ENCODE results near the gene DPP10.

Gene DPP10

DNA sequence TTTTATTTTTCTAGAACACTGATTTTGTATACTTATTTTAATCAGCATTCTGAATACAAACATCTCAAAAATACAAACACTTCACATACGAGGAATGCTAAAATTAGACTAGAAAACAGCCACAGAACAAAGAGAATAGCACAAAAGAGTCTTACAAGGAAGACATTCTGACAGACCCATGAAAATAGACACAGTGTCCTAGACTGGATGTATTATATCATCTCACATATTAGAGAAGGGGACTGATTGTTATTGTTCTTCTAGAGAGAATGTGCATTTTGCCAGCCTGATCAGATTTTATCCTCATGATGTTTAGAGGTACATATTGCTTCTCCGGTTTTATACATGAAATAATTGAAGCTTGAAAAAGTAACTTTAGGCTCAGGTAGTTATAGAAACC is 357.9 kb downstream of the DPP10 start:
- no peak for DNase-seq (ENCODE audit: low spot score)

DNA sequence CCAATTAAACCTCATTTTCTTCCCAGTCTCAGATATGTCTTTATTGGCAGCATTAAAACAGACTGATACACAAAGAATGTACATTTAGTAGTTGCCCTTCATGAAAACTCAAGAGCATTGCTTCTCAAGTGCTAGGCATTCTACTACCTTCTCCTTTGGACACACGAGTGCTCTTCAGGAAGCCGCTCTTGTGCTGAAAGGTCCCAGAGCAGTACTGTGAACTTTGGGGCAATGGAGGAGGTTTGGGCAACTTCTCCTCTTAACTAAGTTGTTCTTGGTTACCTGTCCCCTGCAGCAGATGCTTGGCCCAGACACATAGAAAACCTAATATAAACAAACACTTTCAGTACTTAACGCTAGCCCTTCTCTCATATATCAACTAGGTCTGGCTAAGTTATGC is 362.8 kb downstream of the DPP10 start:
- DNase-seq (ENCODE audit: low spot score): no peak

GRCh38 chr2:114810092-114810491 is 367.7 kb downstream of the DPP10 start:
- DNase-seq (ENCODE audit: low spot score): no peak

- DNase-seq (ENCODE audit: low spot score): no peak
These were observed 369.8 kb downstream of the DPP10 start for GRCh38 chr2:114812261-114812660.

- DNase-seq (ENCODE audit: low spot score): no peak
These were observed 371.9 kb downstream of the DPP10 start for GRCh38 chr2:114814355-114814754.

DNA sequence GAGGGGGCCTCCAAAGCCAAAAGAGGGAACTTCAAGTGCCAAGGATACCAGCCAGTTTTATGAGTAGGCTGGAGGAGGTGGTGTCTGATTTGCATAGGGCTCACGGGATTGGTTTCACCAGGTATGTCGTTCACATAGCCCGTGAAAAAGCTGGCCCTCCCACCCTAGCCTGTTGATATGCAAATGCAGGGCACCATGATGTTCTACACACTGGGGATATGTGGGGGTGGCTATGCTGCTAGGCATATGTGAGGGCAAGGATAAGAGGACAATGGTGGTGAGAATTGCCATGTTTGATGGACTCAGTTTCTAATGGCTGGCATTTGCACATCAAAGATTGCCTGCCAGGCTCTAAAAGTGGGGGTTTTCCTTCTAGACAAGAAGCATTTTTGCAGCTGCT is 378.6 kb downstream of the DPP10 start:
- DNase-seq (ENCODE audit: low spot score): no peak

- no peak for DNase-seq (ENCODE audit: low spot score)
These were observed 401.5 kb downstream of the DPP10 start for GRCh38 chr2:114843963-114844362.

- no peak for DNase-seq (ENCODE audit: low spot score)
These were observed 414.8 kb downstream of the DPP10 start for GRCh38 chr2:114857196-114857595.

DNA sequence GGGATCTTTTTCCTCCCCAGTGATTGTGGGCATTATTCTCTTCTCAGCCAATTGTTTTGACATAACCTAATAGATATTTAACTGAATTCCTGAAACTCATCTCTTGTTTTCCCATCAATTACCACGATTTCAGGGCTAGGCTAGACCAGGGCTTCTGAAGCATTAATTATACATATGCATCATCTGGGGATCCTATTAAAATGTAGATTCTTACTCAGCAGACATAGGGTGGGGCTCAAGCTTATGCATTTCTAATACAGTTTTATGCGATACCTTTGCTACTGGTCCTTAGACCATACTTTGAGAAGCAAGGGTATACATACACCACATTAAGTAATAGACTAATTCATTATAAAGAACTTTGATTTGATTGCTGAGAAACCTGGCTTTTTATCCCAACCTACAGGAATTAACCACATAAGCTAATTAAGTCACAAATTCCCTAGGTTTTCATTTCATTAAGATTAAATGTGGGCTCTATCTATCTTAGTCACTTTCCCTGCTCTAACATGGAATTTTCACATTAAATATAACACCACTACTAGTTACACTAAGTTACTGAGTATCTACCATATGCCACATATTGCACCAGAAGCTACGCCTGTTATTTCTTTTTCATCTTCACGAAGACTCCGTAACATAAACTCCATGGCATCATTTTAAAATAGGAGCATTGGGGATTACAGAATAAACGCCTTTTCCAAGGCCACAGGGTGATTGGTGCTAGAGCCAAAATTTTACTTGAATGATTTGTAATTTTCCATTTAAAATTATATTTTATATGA is 417.5 kb downstream of the DPP10 start:
- DNase-seq (ENCODE audit: low spot score): no peak

DNA sequence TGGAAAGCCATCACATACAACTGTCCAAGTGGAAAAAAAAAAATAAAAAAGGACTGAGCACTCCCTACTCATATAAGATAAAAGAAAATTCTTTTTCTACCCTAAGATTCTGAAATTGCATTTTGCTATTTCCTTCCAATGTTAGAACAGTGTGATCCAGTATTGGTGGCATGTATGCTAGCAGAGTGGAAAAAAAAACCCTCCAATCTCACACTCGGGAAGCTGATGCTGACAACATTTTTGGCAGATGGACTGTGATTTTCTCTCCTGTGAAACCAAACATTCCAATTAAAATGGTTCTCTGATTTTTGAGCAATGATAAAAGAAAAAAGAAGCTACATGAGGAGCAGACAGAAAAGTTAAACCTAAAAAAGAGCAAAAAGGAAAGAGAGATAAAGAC is 419.8 kb downstream of the DPP10 start:
- DNase-seq (ENCODE audit: low spot score): no peak

DNA sequence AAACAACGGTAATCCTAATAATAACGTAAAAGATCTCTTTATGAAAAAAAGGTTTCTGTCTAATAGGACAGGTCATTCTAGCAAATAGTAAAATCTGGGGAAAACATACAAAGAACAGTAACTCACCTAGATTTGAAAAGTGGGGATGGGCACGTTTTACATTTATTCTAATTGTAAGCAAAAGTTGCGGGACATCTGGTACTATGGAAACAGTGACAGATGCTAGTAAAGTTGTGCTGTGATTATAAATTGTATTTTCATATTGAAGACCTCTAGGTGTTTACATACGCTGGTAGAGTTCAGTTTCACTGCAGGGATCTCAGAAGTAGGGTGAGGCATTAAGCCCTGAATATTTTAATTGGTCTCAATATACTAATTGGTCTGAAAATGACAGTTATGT is 422.5 kb downstream of the DPP10 start:
- DNase-seq (ENCODE audit: low spot score): no peak

DNA sequence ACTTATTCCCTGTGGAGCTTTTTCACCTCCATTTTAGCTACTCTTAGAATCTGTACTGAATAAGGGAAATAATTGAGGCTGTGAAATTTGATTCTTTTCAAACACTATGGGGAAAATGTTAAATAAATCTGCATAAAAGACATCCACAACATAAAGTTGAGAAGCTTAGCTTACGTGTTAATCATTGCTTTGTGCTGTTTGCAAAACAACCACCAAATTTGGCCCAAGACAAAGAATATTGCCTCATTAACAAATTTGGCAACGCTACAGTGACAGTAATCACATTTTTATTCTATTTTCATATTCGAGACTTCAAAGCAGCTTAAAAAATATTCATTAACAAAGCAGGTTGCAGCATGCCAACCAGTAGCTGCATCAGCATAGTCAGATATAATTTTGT is 437.6 kb downstream of the DPP10 start:
- DNase-seq (ENCODE audit: low spot score): no peak

- no peak for DNase-seq (ENCODE audit: low spot score)
These were observed 477.5 kb downstream of the DPP10 start for GRCh38 chr2:114919985-114920384.

GRCh38 chr2:114922076-114922475 is 479.6 kb downstream of the DPP10 start:
- no peak for DNase-seq (ENCODE audit: low spot score)

GRCh38 chr2:114925296-114926255 is 483.1 kb downstream of the DPP10 start:
- no peak for DNase-seq (ENCODE audit: low spot score)

- DNase-seq (ENCODE audit: low spot score): no peak
These were observed 483.9 kb downstream of the DPP10 start for GRCh38 chr2:114926303-114926702.

GRCh38 chr2:114929225-114929624 is 486.8 kb downstream of the DPP10 start:
- DNase-seq (ENCODE audit: low spot score): no peak

DNA sequence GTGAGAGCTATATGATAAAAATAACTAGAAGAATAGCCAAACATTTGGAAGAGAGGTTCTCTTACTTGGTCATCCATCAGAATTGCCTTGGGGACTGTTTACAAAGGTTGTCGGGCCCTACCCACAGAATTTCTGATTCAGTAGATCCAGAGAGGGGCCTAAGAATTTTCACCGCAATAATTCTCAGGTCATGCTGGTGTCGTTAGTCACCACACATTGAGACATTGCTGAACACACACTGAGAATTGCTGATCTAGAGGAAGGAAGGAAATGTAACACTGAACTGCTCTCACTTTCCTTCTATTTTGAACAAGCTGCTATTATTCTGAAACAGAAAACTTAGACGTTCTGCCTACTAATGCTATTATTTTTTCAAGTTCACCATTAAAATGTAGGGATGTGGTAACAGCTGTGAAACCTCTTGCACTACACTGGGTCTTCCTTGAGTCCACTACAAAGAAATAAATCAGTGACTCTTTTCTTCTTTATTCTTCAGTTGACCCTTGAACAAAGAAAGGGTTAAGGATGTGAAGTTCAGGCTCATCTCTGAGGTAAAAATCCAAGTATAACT is 491.3 kb downstream of the DPP10 start:
- DNase-seq (ENCODE audit: low spot score): no peak

GRCh38 chr2:114935031-114935430 is 492.6 kb downstream of the DPP10 start:
- no peak for DNase-seq (ENCODE audit: low spot score)

DNA sequence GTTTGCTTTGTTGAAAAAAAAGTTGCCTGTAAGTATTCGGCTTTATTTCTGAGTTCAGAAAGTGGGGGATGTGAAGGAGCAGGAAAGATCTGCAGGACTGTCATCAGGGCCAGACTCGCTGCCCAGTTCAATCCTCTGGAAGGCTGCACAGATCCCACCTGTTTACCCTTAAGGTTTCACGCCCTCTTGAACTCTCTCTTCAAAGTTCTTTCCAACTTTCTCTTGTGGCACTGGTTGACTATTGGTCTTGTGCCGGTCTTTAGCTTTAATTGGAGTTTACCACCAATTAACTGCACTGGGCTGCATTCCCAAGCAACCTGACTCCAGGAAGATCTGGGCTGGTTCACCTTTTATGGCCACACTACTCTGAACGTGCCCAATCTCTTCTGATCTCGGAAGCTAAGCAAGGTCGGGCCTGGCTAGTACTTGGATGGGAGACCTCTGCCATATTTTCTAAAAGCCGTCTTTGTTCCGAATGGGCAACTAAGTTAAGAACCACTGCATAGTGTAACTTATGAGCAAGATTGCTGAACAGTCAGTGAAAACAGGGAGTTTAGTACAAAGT is 495.0 kb downstream of the DPP10 start:
- DNase-seq (ENCODE audit: low spot score): no peak

DNA sequence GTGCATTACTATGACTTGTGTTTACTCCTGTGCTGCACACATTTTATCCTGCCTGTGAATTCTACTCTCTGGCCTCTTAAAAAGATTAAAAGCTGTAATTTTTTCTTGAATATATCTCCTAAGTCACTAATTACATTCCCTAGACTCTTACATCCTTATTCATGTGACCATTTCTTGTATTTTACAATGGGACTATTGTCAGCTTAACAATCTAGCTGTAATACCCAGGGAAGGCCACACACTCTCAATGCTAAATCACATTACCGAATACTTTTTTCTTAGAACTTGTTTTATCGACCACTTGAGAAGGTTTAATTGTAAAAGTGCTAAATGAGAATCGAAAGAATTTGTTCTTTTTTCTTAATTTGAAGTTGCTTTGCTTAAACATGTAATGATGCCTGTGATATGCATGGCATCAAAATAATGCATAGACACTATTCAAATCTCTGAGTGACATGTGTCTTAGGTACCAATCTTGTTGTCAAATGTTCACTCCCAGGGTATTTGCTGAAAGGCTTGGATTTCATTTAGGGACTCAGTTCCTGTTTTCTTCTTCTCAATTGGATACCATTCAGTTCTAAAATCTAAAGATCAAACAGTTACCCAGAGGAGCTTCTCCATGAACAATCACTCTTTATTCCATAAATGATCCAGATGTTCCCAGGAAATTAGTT is 498.5 kb downstream of the DPP10 start:
- no peak for DNase-seq (ENCODE audit: low spot score)
